Right lobe of liver (tissue), 4 donors: ENCODE measurements around the gene VARS2.

Experiments used
- CTCF ChIP-seq, 4 donors: fragments of 200-600 bp in 3 of 4; fragments of 450-650 bp in 1 of 4; IDR thresholded peaks; one replicate each; pipeline versions ENCODE4 v1.5.1 to v1.8.0; 2016 to 2022; ENCODE audit warnings: antibody characterized with exemption in 4 of 4, mild to moderate bottlenecking in 2 of 4
- POLR2A ChIP-seq: fragments of 450-650 bp; IDR thresholded peaks from one replicate; pipeline ENCODE4 v1.6.1; 2017; ENCODE audit warnings: antibody characterized with exemption, mild to moderate bottlenecking
- donor health status: DM: no; HTN: no; CAD: no.
- donor health status: DM: no; HTN: no; CAD: no.
- donor health status: DM: no; HTN: yes; CAD: no.

GRCh38 chr6:30882759-30883684 lies 31.0 kb upstream of the VARS2 start:
- TF ChIP-seq CTCF (IDR thresholded peaks at IDR 0.05) (no peak), POLR2A (no peak)
